ENCODE measurements around the gene MED6.

Gene MED6

DNA sequence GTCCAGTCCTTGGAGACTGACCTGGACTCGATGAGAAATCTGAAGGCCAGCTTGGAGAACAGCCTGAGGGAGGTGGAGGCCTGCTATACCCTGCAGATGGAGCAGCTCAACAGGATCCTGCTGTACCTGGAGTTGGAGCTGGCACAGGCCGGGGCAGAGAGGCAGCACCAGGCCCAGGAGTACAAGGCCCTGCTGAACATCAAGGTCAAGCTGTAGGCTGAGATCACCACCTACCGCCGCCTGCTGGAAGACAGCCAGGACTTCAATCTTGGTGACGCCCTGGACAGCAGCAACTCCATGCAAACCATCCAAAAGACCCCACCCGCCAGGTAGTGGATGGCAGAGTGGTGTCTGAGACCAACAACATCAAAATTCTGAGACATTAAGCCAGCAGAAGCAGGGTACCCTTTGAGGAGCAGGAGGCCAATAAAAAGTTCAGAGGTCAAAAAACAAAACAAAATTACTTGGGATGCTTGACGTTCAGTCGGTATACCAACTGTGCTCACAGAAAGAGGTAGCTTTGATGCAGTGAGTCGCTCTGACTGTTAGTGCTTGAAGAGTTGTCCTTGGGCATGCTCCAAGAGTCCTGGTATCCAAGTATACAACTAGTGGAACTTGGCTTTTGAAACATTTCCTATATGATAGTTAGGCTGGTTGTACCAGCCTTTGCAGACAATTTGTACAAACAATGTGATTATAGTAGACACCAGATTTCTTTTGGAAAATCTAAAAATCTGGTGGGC lies 4.8 kb downstream of the MED6 start:
- FAIRE-seq: no peak

GRCh38 chr14:70594461-70594860 lies 6.0 kb downstream of the MED6 start:
- FAIRE-seq: no peak

- FAIRE-seq: no peak
These were observed 15.2 kb downstream of the MED6 start for GRCh38 chr14:70585231-70585630.

DNA sequence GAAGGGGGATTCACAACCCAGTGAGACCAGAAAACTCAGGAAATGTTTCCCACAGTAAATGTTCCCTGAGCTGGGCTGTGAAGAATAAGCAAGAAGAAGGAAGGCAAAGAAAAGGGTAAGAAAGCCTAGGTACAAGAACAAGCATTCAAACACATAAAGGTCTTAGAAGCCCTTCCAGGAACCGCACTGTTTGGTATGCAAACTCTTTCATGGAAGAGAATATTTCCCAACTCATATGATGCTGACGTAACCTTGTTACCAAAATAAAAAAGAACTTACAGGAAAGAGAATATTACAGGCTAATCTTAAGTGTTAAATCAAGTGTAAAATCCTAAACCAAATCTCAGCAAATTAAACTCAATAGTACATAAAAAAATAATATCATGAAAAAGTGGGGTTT lies 23.6 kb downstream of the MED6 start:
- FAIRE-seq: no peak

DNA sequence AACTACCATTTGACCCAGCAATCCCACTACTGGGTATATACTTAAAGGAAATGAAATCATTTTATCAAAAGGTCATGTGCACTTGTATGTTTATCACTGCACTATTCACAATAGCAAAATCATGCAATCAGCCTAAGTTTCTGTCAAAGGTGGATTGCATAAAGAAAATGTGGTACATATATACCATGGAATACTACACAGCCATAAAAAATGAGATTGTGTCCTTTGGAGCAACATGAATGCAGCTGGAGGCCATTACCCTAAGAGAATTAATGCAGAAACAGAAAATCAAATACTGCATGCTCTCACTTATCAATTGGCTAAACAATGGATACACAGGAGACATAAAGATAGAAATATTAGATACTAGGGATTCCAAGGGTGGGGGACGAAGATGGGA lies 27.4 kb downstream of the MED6 start:
- FAIRE-seq: no peak

- FAIRE-seq: no peak
These were observed 29.3 kb downstream of the MED6 start for GRCh38 chr14:70571139-70571538.

GRCh38 chr14:70567791-70568190 lies 32.7 kb downstream of the MED6 start:
- no peak for FAIRE-seq

GRCh38 chr14:70563869-70564268 lies 36.6 kb downstream of the MED6 start:
- no peak for FAIRE-seq

DNA sequence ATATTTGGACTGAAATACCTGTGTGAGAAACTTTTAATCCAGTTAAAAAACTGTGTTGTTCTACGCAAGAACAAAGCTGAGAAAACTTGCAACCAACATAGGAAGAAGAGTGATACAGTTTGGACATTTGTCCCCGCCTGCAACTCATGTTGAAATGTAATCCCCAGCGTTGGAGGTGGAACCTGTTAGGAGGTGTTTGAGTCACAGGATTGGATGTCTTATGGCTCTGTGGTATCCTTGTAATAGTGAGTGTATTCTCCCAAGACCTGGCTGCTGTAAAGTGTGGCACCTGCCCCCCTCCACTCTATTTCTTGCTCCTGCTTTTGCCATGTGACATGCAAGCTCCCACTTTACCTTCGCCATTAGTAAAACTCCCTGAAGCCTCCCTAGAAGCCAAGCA lies 37.0 kb downstream of the MED6 start:
- FAIRE-seq: no peak

- no peak for FAIRE-seq
These were observed 42.1 kb downstream of the MED6 start for GRCh38 chr14:70558356-70558755.

- no peak for FAIRE-seq
These were observed 44.6 kb downstream of the MED6 start for GRCh38 chr14:70555890-70556289.

- no peak for FAIRE-seq
These were observed 62.4 kb downstream of the MED6 start for GRCh38 chr14:70538087-70538486.

GRCh38 chr14:70536830-70537229 lies 63.6 kb downstream of the MED6 start:
- no peak for FAIRE-seq

DNA sequence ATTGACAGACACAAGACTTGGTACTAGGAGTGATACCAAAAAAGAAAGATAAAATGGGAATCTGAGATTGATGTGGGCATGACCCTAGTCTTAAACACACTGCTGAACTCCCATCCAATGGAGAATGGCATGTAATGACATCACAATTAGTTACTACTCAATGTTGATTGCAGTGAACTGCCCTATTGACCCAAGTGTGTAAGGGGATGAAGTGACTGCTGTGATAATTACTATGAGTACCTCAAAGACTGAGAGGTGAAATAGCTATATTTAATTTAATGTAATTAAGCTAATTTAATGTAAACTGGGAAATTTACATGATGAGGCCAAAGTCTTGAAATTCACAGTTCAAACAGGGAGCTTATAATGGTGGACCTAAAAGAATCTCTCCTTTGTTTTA lies 65.6 kb downstream of the MED6 start, which contains the start of gene ADAM20:
Gene ADAM20 (minus strand): TSS at position 101 of the 400 bp plus-strand sequence. CDS start 10,247 bp downstream, outside the sequence.
- FAIRE-seq: no peak
